ENCODE measurements around the gene MGAT5B.

DNA sequence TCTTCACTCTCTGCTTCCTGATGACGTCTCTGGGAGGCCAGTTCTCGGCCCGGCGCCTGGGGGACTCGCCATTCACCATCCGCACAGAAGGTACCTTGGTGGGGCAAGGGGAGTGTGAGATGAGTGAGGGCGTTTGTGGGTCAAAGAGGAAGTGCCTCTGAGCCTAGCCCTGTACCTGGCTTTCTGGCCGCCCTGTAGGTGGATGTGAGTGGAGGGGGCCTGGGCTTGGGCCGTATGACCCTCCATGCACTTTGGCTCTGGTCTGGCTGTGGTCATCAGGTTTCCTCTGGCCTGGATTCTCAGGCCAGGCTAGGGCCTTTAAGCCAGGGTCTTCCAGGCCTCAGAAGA lies 4.6 kb downstream of the MGAT5B start:
- TF ChIP-seq, protein P1, sequence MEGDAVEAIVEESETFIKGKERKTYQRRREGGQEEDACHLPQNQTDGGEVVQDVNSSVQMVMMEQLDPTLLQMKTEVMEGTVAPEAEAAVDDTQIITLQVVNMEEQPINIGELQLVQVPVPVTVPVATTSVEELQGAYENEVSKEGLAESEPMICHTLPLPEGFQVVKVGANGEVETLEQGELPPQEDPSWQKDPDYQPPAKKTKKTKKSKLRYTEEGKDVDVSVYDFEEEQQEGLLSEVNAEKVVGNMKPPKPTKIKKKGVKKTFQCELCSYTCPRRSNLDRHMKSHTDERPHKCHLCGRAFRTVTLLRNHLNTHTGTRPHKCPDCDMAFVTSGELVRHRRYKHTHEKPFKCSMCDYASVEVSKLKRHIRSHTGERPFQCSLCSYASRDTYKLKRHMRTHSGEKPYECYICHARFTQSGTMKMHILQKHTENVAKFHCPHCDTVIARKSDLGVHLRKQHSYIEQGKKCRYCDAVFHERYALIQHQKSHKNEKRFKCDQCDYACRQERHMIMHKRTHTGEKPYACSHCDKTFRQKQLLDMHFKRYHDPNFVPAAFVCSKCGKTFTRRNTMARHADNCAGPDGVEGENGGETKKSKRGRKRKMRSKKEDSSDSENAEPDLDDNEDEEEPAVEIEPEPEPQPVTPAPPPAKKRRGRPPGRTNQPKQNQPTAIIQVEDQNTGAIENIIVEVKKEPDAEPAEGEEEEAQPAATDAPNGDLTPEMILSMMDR (IDR thresholded peaks at IDR 0.05 in 2 of 3, conservative IDR thresholded peaks at IDR 0.05 in 1 of 3; ENCODE audit: control insufficient read depth in 2 of 3, extremely low read depth in 1 of 3, insufficient read depth in 1 of 3, low read depth in 3 of 3, low read length in 3 of 3): no peak
- TF ChIP-seq MTA3 (IDR thresholded peaks at IDR 0.05; ENCODE audit: borderline replicate concordance, low read length) (no peak), ATF7 (IDR thresholded peaks at IDR 0.05; ENCODE audit: low read depth) (no peak), HDAC2 (IDR thresholded peaks at IDR 0.05) (no peak), EZH2 (IDR thresholded peaks at IDR 0.05; ENCODE audit: borderline replicate concordance, control insufficient read depth, low read depth, low read length) (no peak), BRCA1 (IDR thresholded peaks at IDR 0.05; ENCODE audit: low read depth, low read length) (no peak), TARDBP (IDR thresholded peaks at IDR 0.05; ENCODE audit: borderline replicate concordance) (no peak)
- TF ChIP-seq, protein P2, sequence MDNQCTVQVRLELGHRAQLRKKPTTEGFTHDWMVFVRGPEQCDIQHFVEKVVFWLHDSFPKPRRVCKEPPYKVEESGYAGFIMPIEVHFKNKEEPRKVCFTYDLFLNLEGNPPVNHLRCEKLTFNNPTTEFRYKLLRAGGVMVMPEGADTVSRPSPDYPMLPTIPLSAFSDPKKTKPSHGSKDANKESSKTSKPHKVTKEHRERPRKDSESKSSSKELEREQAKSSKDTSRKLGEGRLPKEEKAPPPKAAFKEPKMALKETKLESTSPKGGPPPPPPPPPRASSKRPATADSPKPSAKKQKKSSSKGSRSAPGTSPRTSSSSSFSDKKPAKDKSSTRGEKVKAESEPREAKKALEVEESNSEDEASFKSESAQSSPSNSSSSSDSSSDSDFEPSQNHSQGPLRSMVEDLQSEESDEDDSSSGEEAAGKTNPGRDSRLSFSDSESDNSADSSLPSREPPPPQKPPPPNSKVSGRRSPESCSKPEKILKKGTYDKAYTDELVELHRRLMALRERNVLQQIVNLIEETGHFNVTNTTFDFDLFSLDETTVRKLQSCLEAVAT (IDR thresholded peaks at IDR 0.05): no peak
- TF ChIP-seq, protein P3, sequence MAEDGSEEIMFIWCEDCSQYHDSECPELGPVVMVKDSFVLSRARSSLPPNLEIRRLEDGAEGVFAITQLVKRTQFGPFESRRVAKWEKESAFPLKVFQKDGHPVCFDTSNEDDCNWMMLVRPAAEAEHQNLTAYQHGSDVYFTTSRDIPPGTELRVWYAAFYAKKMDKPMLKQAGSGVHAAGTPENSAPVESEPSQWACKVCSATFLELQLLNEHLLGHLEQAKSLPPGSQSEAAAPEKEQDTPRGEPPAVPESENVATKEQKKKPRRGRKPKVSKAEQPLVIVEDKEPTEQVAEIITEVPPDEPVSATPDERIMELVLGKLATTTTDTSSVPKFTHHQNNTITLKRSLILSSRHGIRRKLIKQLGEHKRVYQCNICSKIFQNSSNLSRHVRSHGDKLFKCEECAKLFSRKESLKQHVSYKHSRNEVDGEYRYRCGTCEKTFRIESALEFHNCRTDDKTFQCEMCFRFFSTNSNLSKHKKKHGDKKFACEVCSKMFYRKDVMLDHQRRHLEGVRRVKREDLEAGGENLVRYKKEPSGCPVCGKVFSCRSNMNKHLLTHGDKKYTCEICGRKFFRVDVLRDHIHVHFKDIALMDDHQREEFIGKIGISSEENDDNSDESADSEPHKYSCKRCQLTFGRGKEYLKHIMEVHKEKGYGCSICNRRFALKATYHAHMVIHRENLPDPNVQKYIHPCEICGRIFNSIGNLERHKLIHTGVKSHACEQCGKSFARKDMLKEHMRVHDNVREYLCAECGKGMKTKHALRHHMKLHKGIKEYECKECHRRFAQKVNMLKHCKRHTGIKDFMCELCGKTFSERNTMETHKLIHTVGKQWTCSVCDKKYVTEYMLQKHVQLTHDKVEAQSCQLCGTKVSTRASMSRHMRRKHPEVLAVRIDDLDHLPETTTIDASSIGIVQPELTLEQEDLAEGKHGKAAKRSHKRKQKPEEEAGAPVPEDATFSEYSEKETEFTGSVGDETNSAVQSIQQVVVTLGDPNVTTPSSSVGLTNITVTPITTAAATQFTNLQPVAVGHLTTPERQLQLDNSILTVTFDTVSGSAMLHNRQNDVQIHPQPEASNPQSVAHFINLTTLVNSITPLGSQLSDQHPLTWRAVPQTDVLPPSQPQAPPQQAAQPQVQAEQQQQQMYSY (CRISPR knock-in tag; IDR thresholded peaks at IDR 0.05): no peak
